ENCODE data around the gene HLA-B.
A peak's percentile ranks its signal among the peaks of the same experiment; 100 is the strongest.
"Not testable (repeated sequence)": the region's sequence is repeated elsewhere in the genome, so short reads cannot be mapped to it uniquely, and the experiment has no call there.

Gene HLA-B

DNA sequence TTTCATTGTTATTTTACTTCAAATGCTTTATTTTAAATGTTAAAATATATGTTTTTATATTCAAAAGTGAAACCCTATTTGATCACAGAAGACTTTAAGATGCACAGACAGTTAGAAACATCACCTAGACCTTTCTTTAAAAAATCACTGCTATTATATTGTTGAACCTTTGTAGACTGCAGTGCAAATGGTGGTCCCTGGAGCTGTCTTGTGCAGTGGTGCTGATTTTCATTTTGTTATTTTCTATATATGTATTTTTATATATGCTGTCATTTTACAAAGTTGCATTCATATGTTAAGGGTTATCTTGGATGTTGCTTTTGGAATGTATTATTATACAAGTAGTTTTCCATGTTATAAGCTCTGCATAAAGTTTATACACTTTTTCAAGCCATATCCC lies 18.7 kb upstream of the HLA-B start:
- Histone ChIP-seq H3K4me3 (no peak overlapping the region), H3K36me3 (ENCODE audit: insufficient read depth, low read length) (no peaks in the 10 kb centered on the region), H3K9me3 (ENCODE audit: low read depth, low read length) (no peaks in the 10 kb centered on the region), H3K27ac (no peak overlapping the region), H3K9ac (ENCODE audit: insufficient read length) (no peak overlapping the region)
- TF ChIP-seq EZH2 (IDR thresholded peaks at IDR 0.05) (no peak), FOXP2 (optimal IDR thresholded peaks at IDR 0.05; ENCODE audit: control extremely low read depth, extremely low read length, insufficient read depth) (no peak), POLR2AphosphoS5 (IDR thresholded peaks at IDR 0.05; ENCODE audit: borderline replicate concordance, low read depth, low read length) (no peak)
- DNase-seq (ENCODE audit: low read depth, low spot score), result no peak

DNA sequence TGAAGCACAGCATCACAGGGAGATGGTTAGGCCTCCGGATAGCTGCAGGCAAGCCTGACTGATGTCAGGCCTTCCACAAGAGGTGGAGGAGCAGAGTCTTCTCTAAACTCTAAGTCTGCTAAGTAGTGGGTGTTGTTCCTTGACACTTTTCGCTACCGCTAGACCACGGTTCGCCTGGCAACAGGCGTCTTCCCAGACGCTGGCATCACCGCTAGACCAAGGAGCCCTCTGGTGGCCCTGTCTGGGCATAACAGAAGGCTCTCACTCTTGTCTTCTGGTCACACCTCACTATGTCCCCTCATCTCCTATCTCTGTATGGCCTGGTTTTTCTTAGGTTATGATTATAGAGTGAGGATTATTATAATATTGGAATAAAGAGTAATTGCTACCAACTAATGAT lies 17.1 kb upstream of the HLA-B start:
- not testable (repeated sequence) for H3K36me3 ChIP-seq (ENCODE audit: insufficient read depth, low read length); DNase-seq (ENCODE audit: low read depth, low spot score); H3K9ac ChIP-seq (ENCODE audit: insufficient read length); H3K27ac ChIP-seq; H3K4me3 ChIP-seq; H3K9me3 ChIP-seq (ENCODE audit: low read depth, low read length)

GRCh38 chr6:31368461-31368860 lies 11.5 kb upstream of the HLA-B start:
- no peak for DNase-seq (ENCODE audit: low read depth, low spot score)
- Histone ChIP-seq H3K4me3 (no peak overlapping the region), H3K9me3 (ENCODE audit: low read depth, low read length) (no peaks in the 10 kb centered on the region), H3K36me3 (ENCODE audit: insufficient read depth, low read length) (no peaks in the 10 kb centered on the region), H3K27ac (no peak overlapping the region), H3K9ac (ENCODE audit: insufficient read length) (no peak overlapping the region)
- TF ChIP-seq POLR2AphosphoS5 (IDR thresholded peaks at IDR 0.05; ENCODE audit: borderline replicate concordance, low read depth, low read length) (no peak), FOXP2 (optimal IDR thresholded peaks at IDR 0.05; ENCODE audit: control extremely low read depth, extremely low read length, insufficient read depth) (no peak), EZH2 (IDR thresholded peaks at IDR 0.05) (no peak)

- TF ChIP-seq FOXP2 (optimal IDR thresholded peaks at IDR 0.05; ENCODE audit: control extremely low read depth, extremely low read length, insufficient read depth) (no peak), EZH2 (IDR thresholded peaks at IDR 0.05) (no peak), POLR2AphosphoS5 (IDR thresholded peaks at IDR 0.05; ENCODE audit: borderline replicate concordance, low read depth, low read length) (no peak)
- Histone ChIP-seq H3K4me3 (peak overlapping the region; percentile 60), H3K9ac (ENCODE audit: insufficient read length) (no peak overlapping the region), H3K9me3 (ENCODE audit: low read depth, low read length) (no peaks in the 10 kb centered on the region), H3K27ac (no peak overlapping the region), H3K36me3 (ENCODE audit: insufficient read depth, low read length) (no peaks in the 10 kb centered on the region)
- DNase-seq (ENCODE audit: low read depth, low spot score), result peak; percentile 45
Measured at GRCh38 chr6:31366693-31367470, 9.9 kb upstream of the HLA-B start.

DNA sequence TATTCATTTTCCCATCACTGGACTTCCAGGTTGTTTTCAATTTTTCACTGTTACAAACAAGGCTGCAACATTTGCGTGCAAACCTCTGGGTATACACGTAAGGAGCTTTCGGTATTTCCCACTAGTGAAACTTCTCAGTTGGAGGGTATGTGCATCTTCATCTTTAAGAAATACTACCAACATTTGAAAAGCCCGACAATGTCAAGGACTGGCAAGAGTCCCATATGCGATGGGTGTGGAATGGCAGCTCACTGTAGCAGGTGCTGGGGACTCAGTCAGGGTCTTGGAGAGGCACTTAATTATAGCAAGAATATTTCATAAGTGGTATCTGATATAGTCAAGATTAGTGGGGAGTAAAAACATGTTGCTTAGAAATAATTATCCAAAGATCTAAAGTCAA lies 8.9 kb upstream of the HLA-B start:
- Histone ChIP-seq H3K9me3 (ENCODE audit: low read depth, low read length) (no peaks in the 10 kb centered on the region), H3K9ac (ENCODE audit: insufficient read length) (no peak overlapping the region), H3K27ac (no peak overlapping the region), H3K4me3 (no peak overlapping the region), H3K36me3 (ENCODE audit: insufficient read depth, low read length) (no peaks in the 10 kb centered on the region)
- no peak for TF ChIP-seq POLR2AphosphoS5 (IDR thresholded peaks at IDR 0.05; ENCODE audit: borderline replicate concordance, low read depth, low read length)
- TF ChIP-seq FOXP2 (optimal IDR thresholded peaks at IDR 0.05; ENCODE audit: control extremely low read depth, extremely low read length, insufficient read depth), result no peak
- no peak for TF ChIP-seq EZH2 (IDR thresholded peaks at IDR 0.05)
- DNase-seq (ENCODE audit: low read depth, low spot score), result no peak

DNA sequence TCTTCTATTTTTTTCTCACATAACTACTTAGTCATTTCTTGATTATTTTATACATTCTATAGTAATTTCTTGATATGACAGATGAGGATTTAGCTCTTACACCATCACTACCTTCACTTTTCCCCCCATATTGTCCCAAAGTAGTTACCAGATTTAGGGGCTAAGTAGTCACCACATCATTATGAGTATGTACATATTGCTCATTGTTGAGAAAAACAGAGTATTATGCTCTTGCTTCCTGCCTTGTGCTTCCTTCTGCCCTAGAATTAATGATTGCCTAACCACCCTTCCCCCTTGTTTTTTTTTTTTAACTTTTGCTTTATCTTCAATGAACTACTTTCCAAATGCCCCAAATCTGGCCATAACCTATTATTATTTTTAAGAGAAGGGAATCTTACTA lies 6.8 kb upstream of the HLA-B start:
- DNase-seq (ENCODE audit: low read depth, low spot score), result no peak
- Histone ChIP-seq H3K9ac (ENCODE audit: insufficient read length) (no peak overlapping the region), H3K4me3 (no peak overlapping the region), H3K9me3 (ENCODE audit: low read depth, low read length) (no peaks in the 10 kb centered on the region), H3K36me3 (ENCODE audit: insufficient read depth, low read length) (no peaks in the 10 kb centered on the region), H3K27ac (no peak overlapping the region)
- no peak for TF ChIP-seq EZH2 (IDR thresholded peaks at IDR 0.05)
- TF ChIP-seq FOXP2 (optimal IDR thresholded peaks at IDR 0.05; ENCODE audit: control extremely low read depth, extremely low read length, insufficient read depth), result no peak
- no peak for TF ChIP-seq POLR2AphosphoS5 (IDR thresholded peaks at IDR 0.05; ENCODE audit: borderline replicate concordance, low read depth, low read length)

GRCh38 chr6:31362751-31363150 lies 5.8 kb upstream of the HLA-B start:
- TF ChIP-seq EZH2 (IDR thresholded peaks at IDR 0.05), result no peak
- no peak overlapping the region for H3K9ac ChIP-seq (ENCODE audit: insufficient read length)
- H3K4me3 ChIP-seq, result no peak overlapping the region
- DNase-seq (ENCODE audit: low read depth, low spot score), result no peak
- H3K9me3 ChIP-seq (ENCODE audit: low read depth, low read length), result no peaks in the 10 kb centered on the region
- H3K36me3 ChIP-seq (ENCODE audit: insufficient read depth, low read length), result no peaks in the 10 kb centered on the region
- no peak overlapping the region for H3K27ac ChIP-seq

- DNase-seq (ENCODE audit: low read depth, low spot score), result no peak
- no peaks in the 10 kb centered on the region for H3K9me3 ChIP-seq (ENCODE audit: low read depth, low read length)
- H3K36me3 ChIP-seq (ENCODE audit: insufficient read depth, low read length), result no peaks in the 10 kb centered on the region
- TF ChIP-seq FOXP2 (optimal IDR thresholded peaks at IDR 0.05; ENCODE audit: control extremely low read depth, extremely low read length, insufficient read depth) (no peak), EZH2 (IDR thresholded peaks at IDR 0.05) (no peak), POLR2AphosphoS5 (IDR thresholded peaks at IDR 0.05; ENCODE audit: borderline replicate concordance, low read depth, low read length) (no peak)
- no peak overlapping the region for H3K9ac ChIP-seq (ENCODE audit: insufficient read length)
- no peak overlapping the region for H3K27ac ChIP-seq
- no peak overlapping the region for H3K4me3 ChIP-seq
Measured at GRCh38 chr6:31359581-31359980, 2.6 kb upstream of the HLA-B start.

- Histone ChIP-seq H3K9me3 (ENCODE audit: low read depth, low read length) (no peaks in the 10 kb centered on the region), H3K36me3 (ENCODE audit: insufficient read depth, low read length) (no peaks in the 10 kb centered on the region), H3K9ac (ENCODE audit: insufficient read length) (no peak overlapping the region), H3K27ac (no peak overlapping the region), H3K4me3 (no peak overlapping the region)
- DNase-seq (ENCODE audit: low read depth, low spot score), result no peak
- no peak for TF ChIP-seq EZH2 (IDR thresholded peaks at IDR 0.05)
- no peak for TF ChIP-seq FOXP2 (optimal IDR thresholded peaks at IDR 0.05; ENCODE audit: control extremely low read depth, extremely low read length, insufficient read depth)
Measured at GRCh38 chr6:31358302-31358701, 1.3 kb upstream of the HLA-B start.

Measured in SK-N-MC (cell line).